HG02870 (cell line): ENCODE results near the gene PLS1.

Experiments used
- ATAC-seq: cut with Tn5 transposase; IDR thresholded peaks from one replicate; pipeline ENCODE4 v1.9.1; 2021; ENCODE audit warnings: mild to moderate bottlenecking, moderate library complexity; ENCODE audit not compliant: unreplicated experiment

PLS1 gene

GRCh38 chr3:142636050-142636449 is 39.9 kb downstream of the PLS1 start:
- ATAC-seq: no peak

DNA sequence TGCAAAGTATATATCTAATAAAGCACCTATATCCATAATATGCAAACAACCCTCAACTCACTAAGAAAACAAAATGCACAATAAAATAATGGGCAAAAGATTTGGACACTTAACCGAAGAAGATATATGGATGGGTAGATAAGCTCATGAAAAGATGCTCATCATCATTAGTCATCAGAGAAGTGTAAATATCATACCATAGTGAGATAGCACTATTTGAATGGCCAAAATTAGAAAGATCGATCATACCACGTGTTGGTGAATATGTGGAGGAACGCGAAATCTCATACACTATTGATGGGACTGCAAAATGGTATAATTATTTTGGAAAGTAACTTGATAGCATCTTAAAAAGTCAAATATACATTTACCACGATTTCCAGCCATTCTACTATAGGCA is 40.5 kb downstream of the PLS1 start:
- no peak for ATAC-seq

GRCh38 chr3:142638291-142638690 is 42.1 kb downstream of the PLS1 start:
- ATAC-seq: no peak

- no peak for ATAC-seq
These were observed 45.3 kb downstream of the PLS1 start for GRCh38 chr3:142641504-142641903.

- ATAC-seq: no peak
These were observed 46.8 kb downstream of the PLS1 start for GRCh38 chr3:142642956-142643355.

- ATAC-seq: no peak
These were observed 48.3 kb downstream of the PLS1 start for GRCh38 chr3:142644502-142644901.

DNA sequence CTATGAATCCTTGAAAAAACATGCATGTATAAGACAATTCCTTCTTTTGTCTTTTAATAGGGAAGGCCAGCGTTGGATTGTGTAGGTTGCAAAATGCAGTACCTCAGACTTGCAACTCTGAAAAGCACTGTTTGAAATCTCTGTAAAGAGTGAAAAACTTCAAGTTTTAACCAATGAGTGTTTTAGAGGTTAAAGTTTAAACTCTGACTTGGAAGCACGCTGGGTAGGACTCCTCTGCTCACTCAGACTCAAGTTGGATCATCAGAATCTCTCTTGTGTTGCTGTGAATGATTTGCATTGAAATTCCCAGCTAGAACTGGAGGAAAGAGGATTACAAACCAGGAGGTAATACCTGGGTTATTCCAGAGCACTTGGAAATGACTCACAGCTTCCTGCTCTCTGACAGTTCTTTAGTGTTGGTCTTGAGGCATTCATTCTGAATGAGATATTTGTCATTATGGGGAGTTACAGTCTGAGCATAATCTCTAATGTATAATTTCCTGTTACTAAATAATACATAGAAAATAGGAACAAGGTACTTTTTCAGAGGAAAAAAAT is 49.1 kb downstream of the PLS1 start:
- ATAC-seq: no peak

DNA sequence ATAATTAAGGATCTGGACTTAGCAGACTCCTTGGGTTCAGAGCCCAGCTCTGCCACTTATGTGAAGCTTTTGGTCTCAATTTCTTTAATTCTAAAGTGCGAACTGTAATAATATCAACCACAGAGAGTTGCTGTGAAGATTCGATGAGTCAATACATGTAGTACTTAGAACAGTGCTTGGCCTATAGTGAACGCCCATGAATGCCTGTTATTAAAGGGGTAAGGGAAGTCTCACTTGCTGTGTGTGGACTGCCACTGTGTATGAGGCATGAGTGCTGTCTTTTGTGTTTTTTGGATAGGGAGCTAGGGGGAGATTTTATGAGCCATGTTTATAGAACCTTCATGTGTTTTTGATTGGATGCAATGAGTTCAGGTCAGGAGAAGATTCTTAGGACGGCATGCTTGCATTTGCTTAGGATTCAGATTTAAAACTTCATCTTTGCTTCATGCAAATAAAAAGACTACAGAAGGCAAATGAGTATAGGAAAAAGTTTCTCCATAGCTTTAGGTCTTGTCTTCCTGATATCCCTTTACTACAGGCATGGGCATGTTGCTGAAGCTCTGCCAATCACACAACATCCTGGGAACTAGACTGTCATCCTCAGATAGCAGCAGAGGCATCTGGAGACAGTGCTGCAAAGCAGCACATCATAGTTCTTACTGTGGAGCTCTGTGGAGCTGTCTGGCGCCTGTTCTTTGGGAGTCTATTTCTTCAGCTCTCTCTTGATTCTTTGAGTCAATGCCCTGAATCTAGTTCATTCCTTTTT is 50.0 kb downstream of the PLS1 start:
- no peak for ATAC-seq

DNA sequence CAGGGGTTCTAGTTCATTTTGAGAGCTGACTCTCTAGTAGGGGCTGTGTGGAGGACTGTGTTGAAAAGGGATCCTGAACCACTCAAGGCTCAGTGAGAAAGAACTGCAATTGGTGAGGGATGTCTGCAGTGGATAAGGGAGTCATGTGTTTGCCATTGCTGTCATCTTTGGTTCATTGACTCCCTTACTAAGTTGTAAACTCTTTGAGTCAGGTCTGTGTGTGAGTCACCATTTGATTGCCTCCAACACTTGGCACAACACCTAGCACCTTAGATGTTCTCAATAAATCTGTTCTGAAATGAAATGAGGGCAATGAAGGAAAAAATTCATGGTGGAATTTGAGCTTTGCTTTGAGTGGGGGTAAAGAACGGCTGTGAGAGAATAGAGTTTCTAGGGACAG is 51.7 kb downstream of the PLS1 start:
- ATAC-seq: no peak

DNA sequence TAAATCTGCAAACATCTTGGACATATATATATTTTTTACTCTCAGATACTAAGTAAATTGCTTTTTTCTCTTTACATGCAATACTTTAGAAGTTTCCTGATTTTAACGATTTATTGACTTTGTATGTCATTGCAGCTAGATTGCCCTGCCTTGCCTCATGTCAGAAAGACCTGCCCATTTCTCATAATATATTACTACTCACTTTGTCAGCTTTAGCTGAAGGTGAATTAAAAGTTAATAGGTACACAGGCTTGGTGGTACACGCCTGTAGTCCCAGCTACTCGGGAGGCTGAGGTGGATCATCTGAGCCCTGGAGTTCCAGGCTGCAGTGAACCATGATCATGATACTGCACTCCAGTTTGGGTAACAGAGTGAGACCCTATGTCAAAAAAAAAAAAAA is 52.8 kb downstream of the PLS1 start:
- ATAC-seq: no peak

- ATAC-seq: no peak
These were observed 54.0 kb downstream of the PLS1 start for GRCh38 chr3:142650001-142650693.

DNA sequence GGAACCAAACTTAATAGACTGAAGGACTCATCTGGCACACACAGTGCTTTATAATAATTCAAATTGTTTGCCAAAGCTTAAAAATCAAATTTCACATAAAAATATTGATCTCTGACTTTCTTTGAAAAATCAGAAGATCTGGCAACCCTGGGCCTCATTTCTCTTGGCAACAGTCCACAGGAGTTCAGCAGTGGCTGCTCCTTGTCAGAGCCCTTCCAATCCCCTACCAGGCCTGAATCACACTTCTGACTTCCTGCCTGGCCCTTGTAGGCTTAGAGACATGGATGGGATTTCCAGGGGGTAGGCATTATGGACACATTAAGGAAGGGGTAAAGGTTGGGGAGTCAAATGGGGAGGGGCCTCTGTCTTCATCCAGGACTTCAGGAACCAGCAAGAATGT is 55.5 kb downstream of the PLS1 start:
- no peak for ATAC-seq

GRCh38 chr3:142652826-142653292 is 56.7 kb downstream of the PLS1 start:
- ATAC-seq: no peak

DNA sequence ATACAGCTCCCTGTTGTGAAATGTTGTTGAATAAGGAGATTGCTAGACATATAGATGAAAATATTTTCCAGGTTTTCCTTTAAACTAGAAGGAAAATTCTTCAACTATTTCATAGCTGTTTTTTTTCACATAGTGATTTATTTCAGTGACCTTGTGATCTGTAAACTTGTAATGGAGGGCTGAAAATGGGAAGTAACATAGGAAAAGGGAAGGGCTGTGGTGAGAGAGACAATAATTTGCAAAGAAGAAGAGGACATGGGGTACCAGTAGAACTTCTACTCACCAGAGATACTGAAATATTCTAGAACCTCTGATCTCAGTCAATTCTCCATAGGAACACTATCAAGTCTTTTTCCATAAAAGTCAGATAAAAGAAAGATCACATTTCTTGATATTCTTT is 60.4 kb downstream of the PLS1 start:
- ATAC-seq: no peak

DNA sequence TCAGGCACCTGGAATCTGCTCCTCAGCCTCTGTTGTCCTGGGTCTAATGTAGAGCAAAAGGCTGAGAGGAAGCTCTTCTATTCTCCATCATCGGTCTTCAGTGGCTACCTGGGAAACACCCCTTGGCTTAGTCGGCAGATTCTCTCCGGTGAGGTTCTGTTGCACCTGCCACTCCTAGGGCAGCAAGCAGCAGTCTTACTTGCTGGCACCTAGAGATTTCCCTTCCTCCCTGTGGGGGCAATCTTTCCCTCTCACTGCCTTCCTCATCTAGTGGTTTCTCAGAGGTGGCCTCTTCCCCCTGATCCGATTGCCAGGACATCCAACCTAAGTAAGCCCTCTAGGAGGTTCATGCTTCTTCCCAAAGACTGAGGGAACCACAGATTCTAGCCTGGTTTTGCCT is 60.8 kb downstream of the PLS1 start:
- ATAC-seq: no peak

GRCh38 chr3:142660383-142660782 is 64.2 kb downstream of the PLS1 start:
- ATAC-seq: no peak

- ATAC-seq: no peak
These were observed 64.7 kb downstream of the PLS1 start for GRCh38 chr3:142660893-142661292.

DNA sequence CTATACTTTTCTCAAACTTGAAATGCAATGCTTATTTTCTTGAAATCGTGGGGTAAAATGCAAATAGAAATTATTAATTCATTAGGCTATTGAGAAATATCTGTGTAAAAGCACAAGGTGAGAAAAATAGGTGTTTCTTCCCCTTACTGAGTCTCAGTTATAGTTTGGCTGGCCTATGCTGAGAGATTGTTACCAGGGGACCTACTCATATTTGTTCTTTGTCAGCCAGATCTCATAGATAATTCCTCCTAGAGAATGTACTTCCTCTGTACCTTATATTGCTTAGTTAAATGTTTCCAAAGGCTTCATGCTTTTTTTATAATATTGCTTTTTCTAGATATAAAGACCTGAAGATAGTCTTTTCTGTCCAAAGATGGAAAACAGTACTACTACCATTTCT is 67.7 kb downstream of the PLS1 start:
- no peak for ATAC-seq

- ATAC-seq: no peak
These were observed 68.1 kb downstream of the PLS1 start for GRCh38 chr3:142664311-142664710.

GRCh38 chr3:142664819-142665218 is 68.6 kb downstream of the PLS1 start:
- no peak for ATAC-seq

DNA sequence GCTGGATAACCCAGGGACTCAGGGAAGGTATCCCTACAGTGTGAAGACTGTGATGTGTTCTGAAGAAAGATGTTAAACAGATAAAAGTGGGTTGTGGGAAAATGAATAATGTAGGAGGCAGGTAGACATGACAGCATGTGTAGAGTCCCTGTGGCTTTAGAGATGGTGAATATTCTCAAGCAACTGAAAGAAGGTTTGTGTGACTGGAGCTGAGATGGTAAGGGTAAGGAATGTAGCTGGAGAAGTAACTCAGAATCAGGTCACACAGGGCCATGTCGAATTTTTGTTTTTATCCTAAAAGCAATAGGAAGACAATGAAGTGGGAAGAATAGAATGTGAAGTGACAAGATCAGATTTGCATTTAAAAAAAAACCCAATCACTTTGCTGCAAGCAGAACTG is 73.9 kb downstream of the PLS1 start:
- ATAC-seq: no peak

DNA sequence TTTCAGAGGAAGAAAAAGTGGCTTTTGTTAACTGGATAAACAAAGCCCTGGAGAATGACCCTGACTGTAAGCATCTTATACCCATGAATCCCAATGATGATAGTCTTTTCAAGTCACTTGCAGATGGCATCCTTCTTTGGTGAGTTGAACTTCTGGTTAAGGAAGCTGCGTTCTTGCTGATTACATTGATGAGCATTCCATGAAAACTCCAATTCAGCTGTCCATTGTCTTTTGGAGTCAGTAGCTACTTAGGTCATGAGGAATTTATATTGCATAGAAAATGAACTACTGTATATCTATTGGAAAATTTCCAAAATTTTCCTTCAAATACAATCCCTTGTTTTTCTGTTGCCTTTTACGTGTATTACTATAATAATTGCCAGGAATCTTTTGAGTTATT is 80.0 kb downstream of the PLS1 start:
- ATAC-seq: no peak
